Natural killer cell (primary cell): ENCODE results near the gene IL37. TPM values are rescaled to one million over a fixed set of nuclear protein-coding genes. Genes with fewer than 3 reads are reported as not detected.
A peak's percentile ranks its signal among the peaks of the same experiment; 100 is the strongest.

Source experiments
- ATAC-seq, 3 donors: fragments of 150-1000 bp in 2 of 3; fragments of 200-7000 bp in 1 of 3; cut with Tn5 transposase; 1 replicate in 1 of 3; 2 replicates in 2 of 3; pipeline ENCODE4 v1.10.0; 2021; ENCODE audit warnings: mild to moderate bottlenecking in 2 of 3, moderate library complexity in 2 of 3
- DNase-seq, 2 donors: peaks; one replicate each; pipeline versions ENCODE4 v3.0.0 to v3.0.0-alpha.2; 2013 to 2021; ENCODE audit warnings: mixed read lengths in 1 of 2
- H3K27ac ChIP-seq: one replicate; pipeline ENCODE4 v1.5.1; 2013; ENCODE audit warnings: mild to moderate bottlenecking, low read length
- H3K27me3 ChIP-seq: one replicate; pipeline ENCODE4 v1.6.1; 2013; ENCODE audit warnings: low read length; ENCODE audit not compliant: control insufficient read depth, insufficient read depth
- H3K36me3 ChIP-seq: one replicate; pipeline ENCODE4 v1.6.1; 2013; ENCODE audit warnings: low read length; ENCODE audit not compliant: control insufficient read depth, insufficient read depth
- H3K4me1 ChIP-seq: one replicate; pipeline ENCODE4 v1.6.1; 2013; ENCODE audit warnings: low read length; ENCODE audit not compliant: control insufficient read depth, insufficient read depth
- H3K4me3 ChIP-seq: one replicate; pipeline ENCODE4 v1.5.1; 2013; ENCODE audit warnings: low read length
- H3K9me3 ChIP-seq: one replicate; pipeline ENCODE4 v1.6.1; 2013; ENCODE audit warnings: low read length; ENCODE audit not compliant: control insufficient read depth, insufficient read depth
- H3K27ac Mint-ChIP-seq, 2 donors: one replicate each; pipeline ENCODE4 v1.8.0; 2022; ENCODE audit warnings: mild to moderate bottlenecking in 2 of 2, mixed read lengths in 2 of 2, moderate library complexity in 1 of 2
- H3K27me3 Mint-ChIP-seq, 2 donors: one replicate each; pipeline ENCODE4 v1.8.0; 2022; ENCODE audit warnings: low read depth in 2 of 2, mixed read lengths in 2 of 2
- H3K36me3 Mint-ChIP-seq: one replicate; pipeline ENCODE4 v1.8.0; 2022; ENCODE audit warnings: mixed read lengths
- H3K4me1 Mint-ChIP-seq, 2 donors: one replicate each; pipeline ENCODE4 v1.8.0; 2022; ENCODE audit warnings: mixed read lengths in 2 of 2
- H3K4me3 Mint-ChIP-seq: one replicate; pipeline ENCODE4 v1.8.0; 2022; ENCODE audit warnings: mild to moderate bottlenecking, moderate library complexity, mixed read lengths
- H3K9me3 Mint-ChIP-seq, 2 donors: one replicate each; pipeline ENCODE4 v1.8.0; 2022; ENCODE audit warnings: mixed read lengths in 2 of 2
- CTCF ChIP-seq: fragments of 200-600 bp; IDR thresholded peaks from one replicate; pipeline ENCODE4 v1.8.0; 2022; ENCODE audit warnings: antibody characterized with exemption
- WGBS: methylation state at CpG from one replicate; pipeline ENCODE4 v1.1.7; 2013; ENCODE audit warnings: missing lambda C conversion rate; ENCODE audit not compliant: insufficient coverage; 5-methylcytosine and 5-hydroxymethylcytosine counted together
- intact Hi-C: fragments of 100-400 bp; cut with micrococcal nuclease; formaldehyde crosslinking; loops from one replicate; pipeline ENCODE4 v1.14.2; 2022
- total RNA-seq, 4 donors: library from RNA; stranded (reverse); fragments of 120-200 nt in 1 of 4; gene quantifications; one replicate each; pipeline versions ENCODE4 v1.2.3 to v1.2.4, GENCODE V29; 2013 to 2022

The IL37 gene
- total RNA-seq, 3 donors from 2014 or later (not counting 1 experiment from before 2014, with no cell fraction given) = not detected

- WGBS = 48% methylated on average over 6 of the region's 6 CpGs
- no peak overlapping the region for H3K4me3 ChIP-seq
- Mint-ChIP-seq H3K36me3 (no peaks in the 10 kb centered on the region), H3K4me3 (peak overlapping the region; percentile 59), H3K27me3 (no peaks in the 10 kb centered on the region), H3K27ac (peak overlapping the region; percentile 85 to 87), H3K4me1 (peaks cover 39% of the 10 kb centered on the region in 2 donors), H3K9me3 (no peaks in the 10 kb centered on the region)
- no peaks in the 10 kb centered on the region for H3K36me3 ChIP-seq
- no peaks in the 10 kb centered on the region for H3K27me3 ChIP-seq
- H3K4me1 ChIP-seq = peaks cover 28% of the 10 kb centered on the region
- H3K27ac ChIP-seq = peak overlapping the region; percentile 68
- TF ChIP-seq CTCF = no peak
- ATAC-seq (peak in 2 of 3 donors; percentile 11 to 15), DNase-seq (peak in 1 of 2 donors; percentile 34)
- H3K9me3 ChIP-seq = no peaks in the 10 kb centered on the region
- intact Hi-C loops = loop anchor here (5.0 to 10.0 kb wide), 2 partner anchors 55 to 297 kb away; partner anchors contain the start of gene CHCHD5
Measured at GRCh38 chr2:112879491-112880041, 31.4 kb upstream of the IL37 start.

GRCh38 chr2:112880091-112880531 lies 30.9 kb upstream of the IL37 start:
- Histone ChIP-seq H3K27ac (peak overlapping the region; percentile 68), H3K9me3 (no peaks in the 10 kb centered on the region), H3K4me3 (no peak overlapping the region), H3K27me3 (no peaks in the 10 kb centered on the region), H3K4me1 (peaks cover 31% of the 10 kb centered on the region), H3K36me3 (no peaks in the 10 kb centered on the region)
- 65% methylated on average over 5 of the region's 5 CpGs for WGBS
- no peak for TF ChIP-seq CTCF
- H3K4me3 Mint-ChIP-seq = peak overlapping the region; percentile 59
- peaks cover 44 to 45% of the 10 kb centered on the region in 2 donors for H3K4me1 Mint-ChIP-seq
- H3K27me3 Mint-ChIP-seq = peaks cover 0 to under 1% of the 10 kb centered on the region in 2 donors
- H3K27ac Mint-ChIP-seq = peak overlapping the region; percentile 85 to 87
- intact Hi-C loops = loop anchor here (5.0 to 10.0 kb wide), 2 partner anchors 55 to 298 kb away; partner anchors contain the start of gene CHCHD5
- no peaks in the 10 kb centered on the region for H3K36me3 Mint-ChIP-seq
- ATAC-seq = peak; percentile 66 to 76 (median 69)
- no peak for DNase-seq
- no peaks in the 10 kb centered on the region for H3K9me3 Mint-ChIP-seq

GRCh38 chr2:112880696-112881095 lies 30.3 kb upstream of the IL37 start:
- ATAC-seq (peak; percentile 45 to 64 (median 64)), DNase-seq (no peak)
- Histone ChIP-seq H3K27ac (peak overlapping the region; percentile 68), H3K9me3 (no peaks in the 10 kb centered on the region), H3K4me3 (no peak overlapping the region), H3K36me3 (no peaks in the 10 kb centered on the region), H3K27me3 (no peaks in the 10 kb centered on the region), H3K4me1 (peaks cover 31% of the 10 kb centered on the region)
- Mint-ChIP-seq H3K27me3 (peaks cover 0 to 3% of the 10 kb centered on the region in 2 donors), H3K9me3 (no peaks in the 10 kb centered on the region), H3K36me3 (no peaks in the 10 kb centered on the region), H3K27ac (peak overlapping the region; percentile 85 to 87), H3K4me1 (peaks cover 46 to 48% of the 10 kb centered on the region in 2 donors), H3K4me3 (peak overlapping the region; percentile 59)
- TF ChIP-seq CTCF = no peak
- intact Hi-C loops = loop anchor here (5.0 to 10.0 kb wide), 2 partner anchors 56 to 298 kb away; partner anchors contain the start of gene CHCHD5
- WGBS = 19% methylated on average over 7 of the region's 7 CpGs
